ENCODE results near the gene CD36.

The CD36 gene

GRCh38 chr7:80624763-80625162, 13.7 kb upstream of the CD36 start:
- no peak for DNase-seq

DNA sequence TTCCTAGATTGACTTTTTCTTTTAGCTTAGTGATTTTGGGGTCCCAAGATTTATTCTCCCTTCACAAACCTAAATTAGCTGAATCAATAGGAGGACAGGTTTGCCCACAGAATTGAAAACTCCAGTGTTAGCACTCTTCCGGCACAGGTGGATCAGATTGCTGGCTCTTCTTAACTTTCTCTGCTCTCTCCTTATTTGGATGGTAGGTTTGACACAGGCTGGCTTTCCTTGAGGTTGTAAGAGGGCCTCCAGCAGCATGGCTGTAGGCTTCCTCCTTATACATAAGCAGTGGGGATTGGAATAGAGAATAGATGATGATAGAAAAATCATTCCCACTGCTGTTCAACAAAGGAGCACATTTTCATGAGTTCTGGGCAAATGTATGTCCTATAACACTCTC, 9.4 kb upstream of the CD36 start:
- DNase-seq, result no peak

GRCh38 chr7:80630608-80631405, 7.6 kb upstream of the CD36 start:
- no peak for DNase-seq

DNA sequence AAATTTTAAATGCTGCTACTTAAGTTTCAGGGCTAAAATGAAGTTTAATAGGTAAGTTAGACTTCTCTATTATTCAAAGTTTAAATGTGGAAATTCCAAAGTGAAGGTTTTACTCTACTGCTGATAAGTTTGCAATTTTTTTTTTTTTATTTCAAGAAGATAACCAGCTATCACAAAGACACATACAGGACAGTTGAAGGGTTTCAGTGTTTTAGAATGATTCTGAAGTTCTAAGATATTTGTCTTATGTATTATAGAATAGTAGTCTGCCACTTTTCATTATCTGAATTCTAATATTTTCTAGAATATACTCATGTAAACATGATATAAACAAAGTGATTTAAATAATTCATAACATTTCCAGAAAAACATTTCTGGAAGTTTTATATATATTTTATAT, 7.0 kb upstream of the CD36 start:
- no peak for DNase-seq

- no peak for DNase-seq
Measured at GRCh38 chr7:80632139-80632538, 6.3 kb upstream of the CD36 start.

- DNase-seq, result no peak
Measured at GRCh38 chr7:80632819-80633218, 5.6 kb upstream of the CD36 start.

GRCh38 chr7:80634505-80634904, 3.9 kb upstream of the CD36 start:
- no peak for DNase-seq

- no peak for DNase-seq
Measured at GRCh38 chr7:80635533-80635932, 2.9 kb upstream of the CD36 start.

DNA sequence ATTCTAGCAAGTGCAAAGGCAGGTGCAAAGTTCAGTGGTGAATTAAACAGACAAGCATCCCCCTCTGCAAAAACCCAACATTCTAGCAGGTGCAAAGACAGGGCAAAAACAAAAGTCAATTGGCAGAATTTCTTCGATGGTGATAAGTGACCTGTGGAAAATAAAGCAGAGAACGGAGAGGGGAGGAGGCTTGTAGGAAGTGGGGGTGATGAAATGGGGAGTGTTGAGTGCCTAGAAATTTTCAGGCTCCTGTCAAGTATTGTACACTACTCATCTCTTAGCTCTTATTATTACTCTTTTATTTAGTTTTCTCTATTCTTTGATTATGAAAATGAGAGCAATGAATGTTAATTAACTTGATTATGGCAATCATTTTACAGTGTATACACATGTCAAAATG, 2.4 kb upstream of the CD36 start:
- no peak for DNase-seq

- DNase-seq, result no peak
Measured at GRCh38 chr7:80636709-80637108, 1.7 kb upstream of the CD36 start.

DNA sequence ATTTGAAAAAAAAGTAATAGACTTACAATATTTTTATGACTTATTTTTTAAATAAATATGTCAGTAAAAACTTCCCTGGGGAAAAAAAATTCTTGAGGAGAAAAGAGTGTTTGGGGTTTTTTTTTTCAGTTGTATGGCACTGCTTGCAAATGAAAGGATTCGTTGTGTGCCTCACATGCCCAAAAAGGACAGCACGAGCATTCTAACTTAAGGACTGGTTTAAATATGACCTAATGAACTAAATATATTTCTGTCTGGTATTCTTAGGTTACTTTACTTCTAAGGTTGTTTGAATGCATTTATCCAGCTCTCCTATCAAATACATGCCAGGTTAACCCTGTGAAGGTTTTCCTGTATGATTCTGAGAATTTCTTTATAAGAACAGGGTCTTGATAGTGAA, 988 bp upstream of the CD36 start:
- no peak for DNase-seq

GRCh38 chr7:80639011-80639410, 569 bp downstream of the CD36 start:
- DNase-seq, result no peak

DNA sequence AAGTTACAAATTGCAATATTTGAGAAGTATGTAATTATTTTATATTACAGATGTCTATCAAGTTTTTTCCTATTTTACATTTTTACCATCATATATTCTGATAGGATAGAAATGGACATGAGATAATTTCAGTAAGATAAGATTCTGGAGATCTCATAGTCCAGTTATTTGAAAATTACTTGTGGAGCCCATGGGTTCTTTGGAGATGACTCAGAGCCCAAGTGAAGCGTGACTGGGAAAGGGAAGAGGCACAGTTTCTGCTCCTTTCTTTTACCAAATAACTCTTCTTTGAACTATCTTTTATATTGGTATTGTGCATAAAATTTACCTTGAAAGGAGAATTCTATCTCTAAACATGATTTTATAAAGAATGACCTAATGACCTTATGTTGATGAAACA, 2.4 kb downstream of the CD36 start:
- DNase-seq, result no peak

DNA sequence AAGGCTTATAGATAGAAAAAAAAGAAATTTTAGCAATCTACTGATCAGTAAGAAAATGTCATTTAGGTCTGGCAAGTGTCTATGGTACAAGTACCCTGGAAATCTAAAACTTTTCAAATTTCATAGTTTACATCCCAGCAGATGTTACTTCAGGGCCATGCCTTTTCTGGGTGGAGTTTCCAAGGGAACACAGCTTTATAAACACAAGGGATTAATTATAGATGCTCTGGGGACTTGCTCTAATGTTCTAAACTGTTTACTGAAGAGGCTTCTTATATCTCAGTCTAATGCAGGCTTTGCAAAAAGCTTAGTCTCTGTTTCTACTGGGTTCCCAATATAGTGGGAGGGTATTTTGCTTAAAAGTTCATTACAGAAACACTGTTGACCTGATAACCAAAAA, 3.1 kb downstream of the CD36 start:
- no peak for DNase-seq

- DNase-seq, result no peak
Measured at GRCh38 chr7:80642871-80643270, 4.4 kb downstream of the CD36 start.

DNA sequence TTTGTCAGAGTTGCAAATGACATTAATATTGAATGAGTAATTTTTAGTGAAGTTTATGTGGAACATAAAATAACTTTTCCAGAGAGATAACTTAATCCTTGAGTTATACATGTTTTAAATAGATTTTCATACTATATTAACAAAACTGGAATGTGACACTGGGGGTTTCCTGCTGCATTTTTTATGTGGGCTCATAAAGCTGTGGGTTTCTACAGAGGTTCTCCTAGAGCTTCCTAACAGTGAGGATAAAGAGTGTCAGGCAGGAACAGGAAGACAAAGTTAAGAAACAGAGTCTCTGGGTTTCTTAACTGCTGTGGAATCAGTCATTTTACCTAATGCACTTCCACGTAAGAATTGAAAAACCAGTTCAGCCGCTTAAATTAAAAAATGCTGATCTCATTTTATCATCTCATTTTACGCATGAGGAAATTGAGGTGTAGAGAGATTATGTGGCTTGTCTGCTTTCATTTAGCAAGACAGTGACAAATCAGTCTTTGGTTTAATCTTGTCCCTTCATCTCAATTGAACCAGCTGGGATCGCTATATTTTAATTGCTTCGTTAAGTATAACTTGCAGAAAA, 5.0 kb downstream of the CD36 start:
- no peak for DNase-seq

- no peak for DNase-seq
Measured at GRCh38 chr7:80644054-80644453, 5.6 kb downstream of the CD36 start.

DNA sequence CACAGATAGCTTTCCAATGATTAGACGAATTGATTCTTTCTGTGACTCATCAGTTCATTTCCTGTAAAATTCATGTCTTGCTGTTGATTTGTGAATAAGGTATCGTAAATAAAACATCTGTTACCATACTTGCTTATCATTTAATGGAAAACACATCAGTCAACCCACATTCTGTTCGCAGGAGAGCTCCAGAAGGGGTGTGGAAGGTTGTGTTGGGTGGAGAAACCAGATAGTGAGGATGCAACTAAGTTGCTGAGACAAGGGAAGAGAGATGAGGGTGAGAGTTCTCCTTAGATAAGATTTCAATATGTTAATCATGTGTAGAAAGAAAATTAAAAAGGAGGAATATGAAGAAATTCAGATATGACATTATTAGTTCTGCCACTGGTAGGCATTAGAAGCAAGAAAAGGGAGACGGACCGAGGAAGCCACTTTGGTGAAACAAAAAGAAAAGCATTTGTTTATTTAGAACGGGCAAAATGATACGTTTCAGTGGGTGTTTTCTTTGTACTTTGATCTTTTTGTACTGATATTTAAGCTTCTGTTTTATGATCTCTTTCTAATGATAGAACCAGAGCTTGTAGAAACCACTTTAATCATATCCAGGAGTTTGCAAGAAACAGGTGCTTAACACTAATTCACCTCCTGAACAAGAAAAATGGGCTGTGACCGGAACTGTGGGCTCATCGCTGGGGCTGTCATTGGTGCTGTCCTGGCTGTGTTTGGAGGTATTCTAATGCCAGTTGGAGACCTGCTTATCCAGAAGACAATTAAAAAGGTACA, 7.8 kb downstream of the CD36 start:
- no peak for DNase-seq

DNA sequence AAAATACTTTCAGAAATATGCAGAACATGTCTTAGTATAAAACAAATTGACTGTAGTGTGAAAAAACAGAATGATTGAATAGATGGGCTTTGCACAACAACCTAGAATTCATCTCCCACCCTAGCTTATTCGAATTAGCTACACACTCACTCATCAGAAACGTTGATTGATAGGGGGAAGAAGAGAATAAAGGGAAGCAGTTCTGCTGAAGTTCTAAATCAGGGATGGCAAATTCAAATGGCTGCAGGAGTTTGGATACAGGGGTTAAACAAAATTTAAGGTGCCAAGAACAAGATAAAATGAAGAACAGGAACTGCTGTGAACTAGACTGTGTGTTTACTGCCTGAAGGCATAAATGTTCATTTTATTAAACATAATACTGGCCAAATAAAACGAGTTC, 9.0 kb downstream of the CD36 start:
- DNase-seq, result no peak

DNA sequence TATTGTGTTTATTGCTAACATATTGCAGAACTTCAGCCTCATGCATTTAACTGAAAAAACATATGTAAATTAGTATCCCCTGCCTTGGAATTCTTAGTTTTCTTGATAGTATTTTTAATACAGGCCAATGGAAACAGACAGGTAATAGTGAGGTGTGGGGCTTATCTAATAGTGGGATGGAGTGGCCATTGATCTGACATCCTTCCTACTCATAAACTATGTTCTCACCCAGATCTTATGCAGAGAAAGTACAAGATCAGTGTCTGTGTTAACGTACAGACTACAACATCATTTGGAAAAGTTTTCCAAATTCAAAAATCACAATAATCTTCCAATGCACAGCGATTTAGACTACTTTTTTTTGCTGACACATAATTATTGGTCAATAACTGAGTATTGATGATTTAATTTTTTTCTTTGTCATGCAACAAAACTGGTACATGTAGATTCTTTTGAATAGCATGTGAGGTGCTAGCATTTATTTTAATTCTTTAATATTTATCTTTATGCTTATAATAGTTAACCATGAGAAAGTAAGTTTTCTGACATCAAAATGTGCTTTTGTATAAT, 9.7 kb downstream of the CD36 start:
- no peak for DNase-seq

GRCh38 chr7:80649011-80649410, 10.6 kb downstream of the CD36 start:
- no peak for DNase-seq

- DNase-seq, result no peak
Measured at GRCh38 chr7:80650030-80650429, 11.6 kb downstream of the CD36 start.
